KOPT-K1 (cell line): ENCODE data around the gene PSMC3.

ENCODE experiments used
- H3K27ac ChIP-seq: fragments of 200-600 bp; sonication (generic); 2 replicates; pipeline ENCODE4 v1.5.1; 2016; ENCODE audit warnings: antibody characterized with exemption, mild to moderate bottlenecking, low read depth, low read length; ENCODE audit not compliant: poor library complexity, severe bottlenecking
- H3K36me3 ChIP-seq: fragments of 200-600 bp; sonication (generic); 2 replicates; pipeline ENCODE4 v1.5.1; 2017; ENCODE audit warnings: antibody characterized with exemption, mild to moderate bottlenecking, low read length, moderate library complexity; ENCODE audit not compliant: insufficient read depth
- H3K9me3 ChIP-seq: fragments of 200-600 bp; sonication (generic); 2 replicates; pipeline ENCODE4 v1.5.1; 2017; ENCODE audit warnings: antibody characterized with exemption, low read length, mild to moderate bottlenecking; ENCODE audit not compliant: insufficient read depth, poor library complexity, severe bottlenecking

The PSMC3 gene

DNA sequence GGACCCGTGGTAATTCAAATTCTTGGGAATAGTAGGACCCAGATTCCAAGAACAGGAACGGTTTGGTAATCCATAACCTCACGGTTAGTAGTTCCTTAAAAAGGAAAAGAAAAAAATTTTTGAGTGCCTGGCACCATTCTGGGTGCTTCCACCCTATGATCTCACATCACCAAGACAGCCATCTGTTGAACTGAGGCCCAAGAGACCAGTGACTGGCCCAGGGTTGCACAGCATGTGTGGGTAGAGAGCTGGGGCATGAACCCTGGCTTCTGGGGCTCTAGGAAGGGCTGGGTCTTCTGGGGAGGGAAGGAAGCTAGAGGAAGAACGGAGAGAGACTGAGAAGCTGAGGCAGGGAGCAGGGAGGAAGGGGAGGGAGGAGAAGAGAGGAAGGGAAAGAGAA is 43.2 kb downstream of the PSMC3 start:
- Histone ChIP-seq H3K9me3 (no peaks in the 10 kb centered on the region), H3K27ac (no peak overlapping the region), H3K36me3 (no peaks in the 10 kb centered on the region)

- Histone ChIP-seq H3K27ac (no peak overlapping the region), H3K9me3 (no peaks in the 10 kb centered on the region), H3K36me3 (no peaks in the 10 kb centered on the region)
Observed at GRCh38 chr11:47380078-47380477, 46.2 kb downstream of the PSMC3 start.

GRCh38 chr11:47379317-47379716 is 46.9 kb downstream of the PSMC3 start:
- Histone ChIP-seq H3K36me3 (no peaks in the 10 kb centered on the region), H3K27ac (no peak overlapping the region), H3K9me3 (no peaks in the 10 kb centered on the region)

DNA sequence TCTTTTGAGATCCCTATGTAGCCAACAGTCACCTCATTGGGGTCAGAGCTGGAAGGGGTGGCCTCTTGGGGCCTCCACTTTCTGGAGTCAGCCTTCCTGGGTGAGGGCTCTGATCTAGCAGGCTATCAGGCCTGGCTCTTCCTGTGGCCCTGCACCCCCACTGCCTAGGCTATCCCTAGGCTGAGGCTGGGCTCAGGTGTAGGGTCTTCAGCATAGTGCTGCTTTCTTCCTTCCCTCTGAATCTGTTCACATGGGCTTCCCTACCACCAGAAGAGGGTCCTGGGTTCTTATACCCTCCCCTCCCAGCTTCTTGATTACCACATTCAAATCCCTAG is 47.4 kb downstream of the PSMC3 start:
- Histone ChIP-seq H3K27ac (no peak overlapping the region), H3K9me3 (no peaks in the 10 kb centered on the region), H3K36me3 (no peaks in the 10 kb centered on the region)

DNA sequence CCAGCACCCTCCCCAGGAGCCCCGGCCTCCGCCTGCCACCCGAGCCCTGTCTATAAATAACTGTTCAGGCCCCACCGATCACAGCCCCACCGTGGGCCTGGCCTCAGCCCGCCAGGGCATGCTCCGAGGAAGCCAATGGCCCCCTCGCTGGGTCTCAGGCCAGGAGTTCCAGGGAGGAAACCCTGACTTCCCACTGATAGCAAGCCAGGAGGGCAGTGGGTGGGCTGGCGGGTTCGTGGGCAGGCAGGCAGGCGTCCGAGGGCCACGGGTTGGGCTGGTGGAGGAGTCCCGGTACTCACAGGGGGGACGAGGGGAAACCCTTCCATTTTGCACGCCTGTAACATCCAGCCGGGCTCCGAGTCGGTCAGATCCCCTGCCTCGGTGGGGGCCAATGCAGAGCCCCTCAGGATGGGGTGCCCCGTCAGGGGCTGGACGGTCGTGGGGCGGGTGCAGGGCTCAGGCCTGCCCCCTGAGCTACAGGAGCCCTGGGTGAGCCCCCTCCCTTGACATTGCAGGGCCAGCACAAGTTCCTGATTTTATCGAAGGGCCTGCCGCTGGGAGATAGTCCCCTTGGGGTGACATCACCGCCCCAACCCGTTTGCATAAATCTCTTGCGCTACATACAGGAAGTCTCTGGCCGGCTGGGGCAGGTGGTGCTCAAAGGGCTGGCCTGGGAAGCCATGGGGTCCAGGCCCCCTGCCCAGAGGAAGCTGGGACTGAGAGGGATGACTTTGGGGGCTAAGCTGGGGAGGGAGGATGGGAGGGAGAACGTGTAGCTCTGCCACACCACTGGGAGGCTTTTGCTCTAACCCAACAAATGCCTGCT is 48.0 kb downstream of the PSMC3 start, which contains the start of gene SPI1:
Gene SPI1 (minus strand): TSS at position 538 of the 826 bp plus-strand sequence. CDS start 194 bp downstream, at position 344.
- no peak within 1 kb of the TSS for H3K27ac ChIP-seq
- no peaks in the 10 kb centered on the region for H3K36me3 ChIP-seq
- no peaks in the 10 kb centered on the region for H3K9me3 ChIP-seq

- H3K9me3 ChIP-seq = no peaks in the 10 kb centered on the region
- H3K36me3 ChIP-seq = no peaks in the 10 kb centered on the region
- H3K27ac ChIP-seq = no peak overlapping the region
Observed at GRCh38 chr11:47377571-47378009, 48.6 kb downstream of the PSMC3 start.

- Histone ChIP-seq H3K9me3 (no peaks in the 10 kb centered on the region), H3K36me3 (no peaks in the 10 kb centered on the region), H3K27ac (no peak overlapping the region)
Observed at GRCh38 chr11:47376525-47377371, 49.5 kb downstream of the PSMC3 start.

- Histone ChIP-seq H3K9me3 (no peaks in the 10 kb centered on the region), H3K27ac (no peak overlapping the region), H3K36me3 (no peaks in the 10 kb centered on the region)
Observed at GRCh38 chr11:47376107-47376524, 50.1 kb downstream of the PSMC3 start.

DNA sequence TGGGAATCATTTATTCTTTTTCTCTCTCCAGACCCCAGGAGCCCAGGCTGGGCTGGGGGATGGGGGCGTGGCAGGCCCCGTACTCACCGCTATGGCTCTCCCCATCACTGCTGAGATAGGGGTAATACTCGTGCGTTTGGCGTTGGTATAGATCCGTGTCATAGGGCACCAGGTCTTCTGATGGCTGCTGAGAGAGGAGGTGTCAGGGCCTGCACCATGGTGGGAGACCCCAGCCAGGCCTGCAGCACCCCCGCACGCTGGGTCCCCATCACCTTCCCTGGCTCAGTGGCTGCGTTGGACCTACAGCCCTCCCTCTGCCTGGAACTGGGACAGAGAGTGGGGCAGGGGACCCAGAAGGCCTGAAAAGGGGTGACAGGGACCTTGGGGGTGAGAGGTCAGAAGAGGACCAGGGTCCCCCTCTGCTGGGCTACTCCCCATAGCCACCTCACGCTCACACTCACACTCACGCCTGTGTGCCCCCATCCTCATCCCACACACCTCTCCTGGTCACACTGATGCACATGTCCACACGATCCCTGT is 50.6 kb downstream of the PSMC3 start:
- Histone ChIP-seq H3K36me3 (no peaks in the 10 kb centered on the region), H3K9me3 (no peaks in the 10 kb centered on the region), H3K27ac (no peak overlapping the region)

DNA sequence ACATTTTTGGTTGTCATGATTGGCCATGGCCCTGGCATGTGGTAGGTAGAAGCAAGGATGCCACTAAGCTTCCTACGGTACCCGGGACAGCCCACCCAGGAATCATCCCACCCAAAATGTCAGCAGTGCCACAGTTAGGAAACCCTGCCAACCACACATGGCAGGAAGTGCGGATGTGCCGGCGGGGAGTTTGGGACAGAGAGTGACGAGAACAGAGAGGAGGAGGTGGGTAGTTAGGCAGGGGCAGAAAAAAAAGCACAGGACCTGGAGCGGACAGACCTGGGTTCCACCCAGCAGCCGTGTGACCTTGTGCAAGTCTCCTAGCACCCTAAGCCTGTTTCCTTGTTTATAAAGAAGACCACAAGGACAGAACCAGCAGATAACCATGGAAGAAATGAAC is 51.2 kb downstream of the PSMC3 start:
- Histone ChIP-seq H3K27ac (no peak overlapping the region), H3K36me3 (no peaks in the 10 kb centered on the region), H3K9me3 (no peaks in the 10 kb centered on the region)

- no peaks in the 10 kb centered on the region for H3K9me3 ChIP-seq
- no peak overlapping the region for H3K27ac ChIP-seq
- no peaks in the 10 kb centered on the region for H3K36me3 ChIP-seq
Observed at GRCh38 chr11:47374720-47375019, 51.6 kb downstream of the PSMC3 start.

- no peaks in the 10 kb centered on the region for H3K9me3 ChIP-seq
- no peak overlapping the region for H3K27ac ChIP-seq
- H3K36me3 ChIP-seq = no peaks in the 10 kb centered on the region
Observed at GRCh38 chr11:47373876-47374719, 52.1 kb downstream of the PSMC3 start.

GRCh38 chr11:47372422-47372821 is 53.8 kb downstream of the PSMC3 start:
- Histone ChIP-seq H3K9me3 (no peaks in the 10 kb centered on the region), H3K36me3 (no peaks in the 10 kb centered on the region), H3K27ac (no peak overlapping the region)

DNA sequence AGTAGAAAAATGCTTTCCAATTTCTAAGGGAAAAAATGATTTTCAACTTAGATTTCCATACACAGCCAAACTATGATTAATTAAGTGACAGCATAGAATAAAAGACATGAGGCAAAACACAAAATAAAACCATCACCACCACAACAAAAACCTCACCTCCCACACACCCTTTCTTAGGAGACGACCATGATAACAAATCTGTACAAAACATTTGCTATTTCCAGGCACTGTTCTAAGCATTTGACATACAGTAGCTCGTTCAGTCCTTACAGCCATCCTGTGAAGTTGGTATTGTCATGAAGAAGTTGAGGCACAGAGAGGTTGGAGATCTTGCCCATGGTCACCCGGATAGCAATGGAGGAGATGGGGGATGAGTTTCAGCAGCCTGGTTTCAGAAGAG is 56.6 kb downstream of the PSMC3 start:
- Histone ChIP-seq H3K27ac (no peak overlapping the region), H3K36me3 (no peaks in the 10 kb centered on the region), H3K9me3 (no peaks in the 10 kb centered on the region)
